Lower leg skin (tissue), 4 donors: Measurements from ENCODE around the gene GRIK3. TPM values are rescaled to one million over a fixed set of nuclear protein-coding genes. Genes with fewer than 3 reads are reported as not detected.

Experiments
- DNase-seq, 2 donors: peaks; one replicate each; pipeline ENCODE4 v3.0.0-alpha.2; 2019; ENCODE audit warnings: low spot score in 2 of 2
- H3K4me3 ChIP-seq: fragments of 200-600 bp; sonication (generic); 2 replicates; pipeline ENCODE4 v1.5.1; 2017; ENCODE audit warnings: mild to moderate bottlenecking, low read depth; ENCODE audit not compliant: poor library complexity, severe bottlenecking
- POLR2A ChIP-seq, 2 donors: fragments of 450-650 bp; IDR thresholded peaks; one replicate each; pipeline ENCODE4 v1.6.1; 2016 to 2017; ENCODE audit warnings: antibody characterized with exemption in 2 of 2, mild to moderate bottlenecking in 1 of 2, moderate library complexity in 1 of 2
- WGBS, 2 donors: methylation state at CpG; one replicate each; pipeline ENCODE4 v1.1.5; 2018; 5-methylcytosine and 5-hydroxymethylcytosine counted together
- intact Hi-C: fragments of 100-400 bp; cut with DNase I; formaldehyde crosslinking; loops from one replicate; pipeline ENCODE4 v1.15.0; 2023; ENCODE audit warnings: low total_unique reads
- total RNA-seq, 4 donors: library from RNA; depleted of rRNA; stranded (reverse); fragments of >200 nt; gene quantifications; one replicate each; pipeline ENCODE4 v1.1.0, GENCODE V29; 2016
- TF ChIP-seq, protein P1 (sequence below), 3 donors: fragments of 450-650 bp; IDR thresholded peaks; one replicate each; pipeline ENCODE4 v1.5.1; 2016; ENCODE audit warnings: antibody characterized with exemption in 3 of 3, mild to moderate bottlenecking in 3 of 3, moderate library complexity in 2 of 3

Gene GRIK3
- total RNA-seq, 4 donors from 2014 or later: 0.04 to 0.36 (median 0.19) TPM

- no peak for TF ChIP-seq POLR2A (IDR thresholded peaks at IDR 0.05)
- TF ChIP-seq, protein P1, sequence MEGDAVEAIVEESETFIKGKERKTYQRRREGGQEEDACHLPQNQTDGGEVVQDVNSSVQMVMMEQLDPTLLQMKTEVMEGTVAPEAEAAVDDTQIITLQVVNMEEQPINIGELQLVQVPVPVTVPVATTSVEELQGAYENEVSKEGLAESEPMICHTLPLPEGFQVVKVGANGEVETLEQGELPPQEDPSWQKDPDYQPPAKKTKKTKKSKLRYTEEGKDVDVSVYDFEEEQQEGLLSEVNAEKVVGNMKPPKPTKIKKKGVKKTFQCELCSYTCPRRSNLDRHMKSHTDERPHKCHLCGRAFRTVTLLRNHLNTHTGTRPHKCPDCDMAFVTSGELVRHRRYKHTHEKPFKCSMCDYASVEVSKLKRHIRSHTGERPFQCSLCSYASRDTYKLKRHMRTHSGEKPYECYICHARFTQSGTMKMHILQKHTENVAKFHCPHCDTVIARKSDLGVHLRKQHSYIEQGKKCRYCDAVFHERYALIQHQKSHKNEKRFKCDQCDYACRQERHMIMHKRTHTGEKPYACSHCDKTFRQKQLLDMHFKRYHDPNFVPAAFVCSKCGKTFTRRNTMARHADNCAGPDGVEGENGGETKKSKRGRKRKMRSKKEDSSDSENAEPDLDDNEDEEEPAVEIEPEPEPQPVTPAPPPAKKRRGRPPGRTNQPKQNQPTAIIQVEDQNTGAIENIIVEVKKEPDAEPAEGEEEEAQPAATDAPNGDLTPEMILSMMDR (IDR thresholded peaks at IDR 0.05): no peak
- 85 to 92% methylated on average over 3 of the region's 3 CpGs for WGBS, 2 donors
- intact Hi-C loops: no loop called here
- H3K4me3 ChIP-seq: no peak overlapping the region
- DNase-seq: no peak
Observed at GRCh38 chr1:37002898-37003297, 31.4 kb downstream of the GRIK3 start.

GRCh38 chr1:37001703-37002102 lies 32.6 kb downstream of the GRIK3 start:
- 37 to 45% methylated on average over 2 of the region's 2 CpGs for WGBS, 2 donors
- H3K4me3 ChIP-seq: no peak overlapping the region
- TF ChIP-seq, protein P1 (IDR thresholded peaks at IDR 0.05): no peak
- no peak for TF ChIP-seq POLR2A (IDR thresholded peaks at IDR 0.05)
- intact Hi-C loops: loop anchor here (2.0 kb wide), 1 partner anchor 47 kb away; no protein-coding TSS in a partner anchor
- no peak for DNase-seq

DNA sequence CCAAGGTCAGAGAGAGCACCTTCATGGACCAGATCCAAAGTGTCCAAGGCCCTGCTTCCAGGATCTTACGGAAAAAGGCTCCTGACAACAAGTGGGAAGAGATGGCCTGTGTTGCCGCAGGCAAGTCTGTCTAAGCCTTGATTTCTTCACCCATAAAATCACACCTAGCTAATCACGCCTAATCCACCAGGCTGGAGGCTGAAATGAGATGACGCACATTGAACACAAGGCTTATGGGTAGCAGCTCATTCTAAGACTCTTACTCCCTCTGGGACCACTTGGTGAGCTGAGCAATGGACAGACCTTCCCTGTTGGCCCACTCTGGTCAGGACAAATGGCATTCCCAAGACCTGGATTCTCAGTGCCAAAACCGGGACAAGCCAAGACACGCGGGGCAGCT lies 38.2 kb downstream of the GRIK3 start:
- WGBS, 2 donors: 93 to 95% methylated on average over 7 of the region's 7 CpGs
- intact Hi-C loops: no loop called here
- TF ChIP-seq, protein P1 (IDR thresholded peaks at IDR 0.05): no peak
- no peak for TF ChIP-seq POLR2A (IDR thresholded peaks at IDR 0.05)

DNA sequence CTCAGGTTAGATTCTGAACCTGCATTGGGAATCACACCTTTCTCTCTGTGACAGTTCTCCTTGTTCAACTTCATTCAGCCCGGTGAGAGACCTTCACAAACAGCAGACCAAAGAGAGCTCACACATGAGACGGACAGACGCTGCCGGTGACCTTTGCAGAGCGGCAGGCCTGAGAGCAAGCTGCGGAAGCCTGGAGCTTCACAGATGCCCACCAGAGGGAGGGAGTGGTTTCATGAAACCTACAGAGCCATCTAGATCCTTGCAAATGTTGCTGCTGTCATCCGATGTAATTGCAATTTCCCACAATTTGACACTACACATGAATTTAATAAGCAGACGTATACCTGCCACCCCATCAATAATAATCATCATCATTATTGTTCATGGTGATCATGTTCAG lies 39.4 kb downstream of the GRIK3 start:
- no peak for DNase-seq
- H3K4me3 ChIP-seq: no peak overlapping the region
- no peak for TF ChIP-seq POLR2A (IDR thresholded peaks at IDR 0.05)
- TF ChIP-seq, protein P1 (IDR thresholded peaks at IDR 0.05): no peak
- WGBS, 2 donors: 67 to 71% methylated on average over 8 of the region's 8 CpGs
- intact Hi-C loops: no loop called here

More for the DNA sequence above, 38.2 kb downstream of the GRIK3 start:
- no peak overlapping the region for H3K4me3 ChIP-seq
- no peak for DNase-seq

- H3K4me3 ChIP-seq: no peak overlapping the region
- 86 to 93% methylated on average over 2 of the region's 2 CpGs for WGBS, 2 donors
- intact Hi-C loops: no loop called here
- TF ChIP-seq POLR2A (IDR thresholded peaks at IDR 0.05): no peak
- TF ChIP-seq, protein P1 (IDR thresholded peaks at IDR 0.05): no peak
- DNase-seq: no peak
Observed at GRCh38 chr1:36994294-36994693, 40.0 kb downstream of the GRIK3 start.
